IMR-90 (cell line): ENCODE results near the gene LBH. TPM values are rescaled to one million over a fixed set of nuclear protein-coding genes. Genes with fewer than 3 reads are reported as not detected.
A peak's percentile ranks its signal among the peaks of the same experiment; 100 is the strongest.

ENCODE experiments used
- ATAC-seq: fragments of 200-7000 bp; cut with Tn5 transposase; 2 replicates; pipeline ENCODE4 v1.9.1; 2020; ENCODE audit warnings: low read depth, mild to moderate bottlenecking, moderate library complexity
- BruUV-seq: library from RNA; stranded (reverse); fragments of 400-500 nt; replicated peaks from 2 replicates; lab custom pipeline; 2021; lab: Mats Ljungman, UMichigan
- CTCF ChIA-PET: fragments of 300-600 bp; formaldehyde crosslinking; extraction: SDS; loops from one replicate; lab custom pipeline; 2021; ENCODE audit warnings: antibody characterized with exemption; lab: Yijun Ruan, JAX
- POLR2A ChIA-PET: fragments of 300-600 bp; sonication (Branson Sonifier 250); formaldehyde crosslinking; loops from one replicate; lab custom pipeline; 2022; ENCODE audit warnings: antibody characterized with exemption; ENCODE audit not compliant: unreplicated experiment; lab: Charles Lee
- DNase-seq: peaks from one replicate; pipeline ENCODE4 v3.0.0; 2013
- H2AFZ ChIP-seq: replicated peaks from 2 replicates; pipeline ENCODE3; 2013; ENCODE audit warnings: low read length, mild to moderate bottlenecking; ENCODE audit not compliant: poor library complexity
- H2AK5ac ChIP-seq: 2 replicates; pipeline ENCODE4 v1.6.1; 2013; ENCODE audit warnings: low read depth, low read length, inconsistent platforms
- H2AK9ac ChIP-seq: replicated peaks from 2 replicates; pipeline ENCODE3; 2013; ENCODE audit warnings: mild to moderate bottlenecking, low read depth, low read length, moderate library complexity; ENCODE audit not compliant: poor library complexity
- H2BK120ac ChIP-seq: 2 replicates; pipeline ENCODE4 v1.6.1; 2013; ENCODE audit warnings: low read depth, low read length, inconsistent platforms
- H2BK15ac ChIP-seq: 3 replicates; pipeline ENCODE4 v1.6.1; 2013; ENCODE audit warnings: low read depth, low read length, inconsistent platforms
- H2BK20ac ChIP-seq: 2 replicates; pipeline ENCODE4 v1.6.1; 2013; ENCODE audit warnings: low read depth, mild to moderate bottlenecking, inconsistent platforms, low read length, moderate library complexity
- H2BK5ac ChIP-seq: 2 replicates; pipeline ENCODE4 v1.6.1; 2013; ENCODE audit warnings: mild to moderate bottlenecking, low read depth, low read length, inconsistent platforms; ENCODE audit not compliant: poor library complexity, severe bottlenecking
- H3K14ac ChIP-seq: replicated peaks from 2 replicates; pipeline ENCODE4 v1.6.1; 2013; ENCODE audit warnings: low read depth, low read length, inconsistent platforms
- H3K18ac ChIP-seq: 2 replicates; pipeline ENCODE4 v1.6.1; 2013; ENCODE audit warnings: low read depth, low read length, control low read depth
- H3K23ac ChIP-seq: 2 replicates; pipeline ENCODE4 v1.6.1; 2013; ENCODE audit warnings: low read depth, low read length, inconsistent platforms
- H3K27ac ChIP-seq: 2 replicates; pipeline ENCODE4 v1.5.1; 2013; ENCODE audit warnings: mild to moderate bottlenecking, control low read depth, low read length; ENCODE audit not compliant: insufficient read depth
- H3K27me3 ChIP-seq: 2 replicates; pipeline ENCODE4 v1.6.1; 2013; ENCODE audit warnings: low read length; ENCODE audit not compliant: control insufficient read depth, insufficient read depth
- H3K36me3 ChIP-seq: 2 replicates; pipeline ENCODE4 v1.6.1; 2013; ENCODE audit warnings: low read length, mixed read lengths; ENCODE audit not compliant: control insufficient read depth, insufficient read depth
- H3K4ac ChIP-seq: 2 replicates; pipeline ENCODE4 v1.6.1; 2013; ENCODE audit warnings: low read depth, low read length, inconsistent platforms
- H3K4me1 ChIP-seq: 2 replicates; pipeline ENCODE4 v1.6.1; 2013; ENCODE audit warnings: low read length, mixed read lengths; ENCODE audit not compliant: control insufficient read depth, insufficient read depth
- H3K4me2 ChIP-seq: 2 replicates; pipeline ENCODE4 v1.6.1; 2013; ENCODE audit warnings: low read depth, mild to moderate bottlenecking, control low read depth, low read length, moderate library complexity
- H3K4me3 ChIP-seq: 2 replicates; pipeline ENCODE4 v1.5.1; 2013; ENCODE audit warnings: low read depth, mild to moderate bottlenecking, control low read depth, low read length, moderate library complexity; ENCODE audit not compliant: insufficient read depth
- H3K56ac ChIP-seq: 2 replicates; pipeline ENCODE4 v1.6.1; 2013; ENCODE audit warnings: low read length, inconsistent platforms; ENCODE audit not compliant: insufficient read depth; ENCODE audit errors: extremely low read depth
- H3K79me1 ChIP-seq, 2 experiments: 2 replicates each; pipeline ENCODE4 v1.6.1; 2013; ENCODE audit warnings: low read length in 2 of 2, inconsistent platforms in 1 of 2, low read depth in 1 of 2
- H3K9ac ChIP-seq: 2 replicates; pipeline ENCODE4 v1.6.1; 2013; ENCODE audit warnings: low read depth, low read length, control low read depth
- H3K9me1 ChIP-seq: 2 replicates; pipeline ENCODE4 v1.6.1; 2013; ENCODE audit warnings: low read length, inconsistent platforms; ENCODE audit not compliant: insufficient read depth
- H3K9me3 ChIP-seq: 2 replicates; pipeline ENCODE4 v1.6.1; 2013; ENCODE audit warnings: low read length; ENCODE audit not compliant: control insufficient read depth, insufficient read depth
- H4K20me1 ChIP-seq: 2 replicates; pipeline ENCODE4 v1.6.1; 2013; ENCODE audit warnings: low read length, inconsistent platforms; ENCODE audit not compliant: insufficient read depth
- H4K5ac ChIP-seq: 2 replicates; pipeline ENCODE4 v1.6.1; 2013; ENCODE audit warnings: mild to moderate bottlenecking, low read depth, low read length, control low read depth
- H4K8ac ChIP-seq, 2 experiments: 2 replicates each; pipeline ENCODE4 v1.6.1; 2013; ENCODE audit warnings: low read depth in 2 of 2, low read length in 2 of 2, control low read depth in 1 of 2, inconsistent platforms in 1 of 2
- H4K91ac ChIP-seq: 2 replicates; pipeline ENCODE4 v1.6.1; 2013; ENCODE audit warnings: low read depth, low read length, inconsistent platforms; ENCODE audit not compliant: insufficient read depth
- MAFK ChIP-seq: IDR thresholded peaks from 2 replicates; pipeline ENCODE4 v1.6.1; 2012; ENCODE audit warnings: low read depth, low read length, improper control_type of control experiment
- NFE2L2 ChIP-seq: fragments of 150-350 bp; IDR thresholded peaks from 2 replicates; pipeline ENCODE4 v1.6.1; 2016; ENCODE audit warnings: low read depth, mild to moderate bottlenecking, low read length
- WGBS, 2 experiments: methylation state at CpG; one replicate each; pipeline versions ENCODE4 v1.1.5 to v1.1.7; 2013; ENCODE audit warnings: missing lambda C conversion rate in 2 of 2; ENCODE audit not compliant: insufficient read length in 1 of 2; ENCODE audit errors: extremely low coverage in 2 of 2; 5-methylcytosine and 5-hydroxymethylcytosine counted together
- dilution Hi-C: fragments of 300-500 bp; cut with HindIII; formaldehyde crosslinking; loops from one replicate; pipeline ENCODE4 v1.14.3; 2018; ENCODE audit warnings: low sequenced_read_pairs; ENCODE audit not compliant: unreplicated experiment
- in situ Hi-C: fragments of 300-500 bp; cut with MboI; formaldehyde crosslinking; loops from 3 replicates; pipeline ENCODE4 v1.14.3; 2019; ENCODE audit warnings: low sequenced_read_pairs, inconsistent platforms, mixed read lengths
- intact Hi-C: fragments of 100-400 bp; cut with micrococcal nuclease; formaldehyde crosslinking; loops from 2 replicates; pipeline ENCODE4 v1.10.0; 2022
- polyA plus RNA-seq, 3 experiments: library from polyadenylated mRNA; depleted of rRNA; stranded (reverse); fragments of >200 nt; gene quantifications; 2 replicates each; pipeline ENCODE4 v1.2.3, GENCODE V29; 2012; ENCODE audit warnings: low replicate concordance in 1 of 3
- total RNA-seq: library from RNA; depleted of rRNA; stranded (reverse); fragments of >200 nt; gene quantifications from 2 replicates; pipeline ENCODE4 v1.2.3, GENCODE V29; 2012

The LBH gene
- total and polyA plus RNA-seq, 2 of the 4 experiments (the other 2 are of a cell fraction): 158 to 202 TPM

DNA sequence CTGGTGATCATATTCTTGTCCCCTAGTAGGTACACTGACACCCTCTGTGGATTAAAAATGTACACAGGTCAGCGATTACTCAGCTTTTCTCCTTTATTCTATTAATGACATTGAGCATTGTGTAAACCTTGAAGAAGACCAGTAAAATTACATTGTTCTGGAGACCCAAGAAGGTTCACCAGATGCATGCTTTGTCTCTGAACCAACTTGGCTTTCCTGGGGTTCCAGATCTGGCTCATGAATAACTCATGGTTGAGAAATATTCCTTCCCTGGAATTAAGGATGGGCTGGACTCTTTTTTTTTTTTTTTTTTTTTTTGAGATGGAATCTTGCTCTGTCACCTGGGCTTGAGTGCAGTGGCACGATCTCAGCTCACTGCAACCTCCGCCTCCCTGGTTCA, 11.9 kb downstream of the LBH start:
- Histone ChIP-seq H2AFZ (no peak overlapping the region), H4K91ac (no peak overlapping the region), H2AK5ac (no peak overlapping the region), H3K4me2 (peak overlapping the region; percentile 56; the same call in 1 of the 2 replicates), H3K9ac (no peak overlapping the region), H2AK9ac (no peak overlapping the region), H3K4me1 (peaks cover 27% of the 10 kb centered on the region), H3K79me1 (peaks cover 0 to 78% of the 10 kb centered on the region in 2 experiments; a peak in 2 of 4 replicates), H3K4ac (no peak overlapping the region), H4K20me1 (peaks cover 89% of the 10 kb centered on the region), H2BK120ac (no peak overlapping the region), H3K27me3 (no peaks in the 10 kb centered on the region), H2BK15ac (no peak overlapping the region), H3K14ac (no peak overlapping the region), H3K4me3 (no peak overlapping the region), H3K9me3 (no peaks in the 10 kb centered on the region), H3K23ac (no peak overlapping the region), H3K56ac (no peak overlapping the region), H4K5ac (no peak overlapping the region), H2BK20ac (no peak overlapping the region), H3K36me3 (peaks cover 73% of the 10 kb centered on the region), H3K27ac (no peak overlapping the region), H2BK5ac (peak overlapping the region; percentile 18), H3K18ac (no peak overlapping the region), H4K8ac (no peak overlapping the region), H3K9me1 (peaks cover 36% of the 10 kb centered on the region)
- in situ Hi-C loops: no loop called here
- BruUV-seq: no TSS peak
- TF ChIP-seq NFE2L2 (no peak), MAFK (peak; percentile 48)
- ATAC-seq (no peak), DNase-seq (no peak)
- ChIA-PET POLR2A (interaction anchor here (0.7 kb wide), 2 partner anchors 10 to 34 kb away, joined by 3 to 15 read pairs; no protein-coding TSS in a partner anchor), CTCF (no interaction called here)
- dilution Hi-C loops: no loop called here
- no CpG with 5 or more reads among the region's 3 CpGs for WGBS, 2 experiments
- intact Hi-C loops: loop anchor here (5.0 kb wide), 1 partner anchor 234 kb away; no protein-coding TSS in a partner anchor
